Neural progenitor cell (in vitro differentiated cells): ENCODE data around the gene CDH10.

Source experiments
- EZH2 ChIP-seq: fragments of 200-600 bp; sonication (generic); IDR thresholded peaks from 2 replicates; pipeline ENCODE4 v1.6.1; 2017; ENCODE audit warnings: antibody characterized with exemption, mild to moderate bottlenecking, moderate library complexity
- EZH2phosphoT487 ChIP-seq: fragments of 200-600 bp; sonication (generic); IDR thresholded peaks from 2 replicates; pipeline ENCODE4 v1.6.1; 2017; ENCODE audit warnings: antibody characterized with exemption
- TF ChIP-seq, protein P1 (sequence below): fragments of 200-600 bp; sonication (generic); IDR thresholded peaks from 2 replicates; pipeline ENCODE4 v1.5.1; 2017; ENCODE audit warnings: antibody characterized with exemption, mild to moderate bottlenecking

DNA sequence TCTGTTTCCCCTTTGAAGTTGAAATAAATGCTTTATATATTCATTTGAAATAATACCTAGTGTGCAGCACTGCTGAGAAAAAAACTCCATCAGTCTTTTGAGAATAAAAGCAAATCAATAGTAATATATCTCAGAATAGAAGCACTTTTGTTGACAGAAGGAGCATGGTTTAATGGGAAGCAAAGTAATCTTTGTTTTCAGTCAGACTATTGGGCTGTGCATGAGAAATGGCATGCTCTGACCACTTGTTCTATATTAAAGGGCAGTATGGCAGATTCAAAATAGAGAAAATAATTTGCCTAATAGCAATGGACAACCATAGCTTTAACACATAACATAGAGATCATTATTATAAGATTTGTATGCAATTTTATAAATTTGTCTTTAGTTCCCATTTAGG lies 12.4 kb downstream of the CDH10 start:
- no peak for TF ChIP-seq EZH2
- TF ChIP-seq, protein P1, sequence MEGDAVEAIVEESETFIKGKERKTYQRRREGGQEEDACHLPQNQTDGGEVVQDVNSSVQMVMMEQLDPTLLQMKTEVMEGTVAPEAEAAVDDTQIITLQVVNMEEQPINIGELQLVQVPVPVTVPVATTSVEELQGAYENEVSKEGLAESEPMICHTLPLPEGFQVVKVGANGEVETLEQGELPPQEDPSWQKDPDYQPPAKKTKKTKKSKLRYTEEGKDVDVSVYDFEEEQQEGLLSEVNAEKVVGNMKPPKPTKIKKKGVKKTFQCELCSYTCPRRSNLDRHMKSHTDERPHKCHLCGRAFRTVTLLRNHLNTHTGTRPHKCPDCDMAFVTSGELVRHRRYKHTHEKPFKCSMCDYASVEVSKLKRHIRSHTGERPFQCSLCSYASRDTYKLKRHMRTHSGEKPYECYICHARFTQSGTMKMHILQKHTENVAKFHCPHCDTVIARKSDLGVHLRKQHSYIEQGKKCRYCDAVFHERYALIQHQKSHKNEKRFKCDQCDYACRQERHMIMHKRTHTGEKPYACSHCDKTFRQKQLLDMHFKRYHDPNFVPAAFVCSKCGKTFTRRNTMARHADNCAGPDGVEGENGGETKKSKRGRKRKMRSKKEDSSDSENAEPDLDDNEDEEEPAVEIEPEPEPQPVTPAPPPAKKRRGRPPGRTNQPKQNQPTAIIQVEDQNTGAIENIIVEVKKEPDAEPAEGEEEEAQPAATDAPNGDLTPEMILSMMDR: no peak
- TF ChIP-seq EZH2phosphoT487: no peak
